ENCODE data around the gene CLEC2B. TPM values are rescaled to one million over a fixed set of nuclear protein-coding genes. Genes with fewer than 3 reads are reported as not detected.

CLEC2B gene
- total RNA-seq, 1 experiment from 2014 or later = 12.3 TPM

DNA sequence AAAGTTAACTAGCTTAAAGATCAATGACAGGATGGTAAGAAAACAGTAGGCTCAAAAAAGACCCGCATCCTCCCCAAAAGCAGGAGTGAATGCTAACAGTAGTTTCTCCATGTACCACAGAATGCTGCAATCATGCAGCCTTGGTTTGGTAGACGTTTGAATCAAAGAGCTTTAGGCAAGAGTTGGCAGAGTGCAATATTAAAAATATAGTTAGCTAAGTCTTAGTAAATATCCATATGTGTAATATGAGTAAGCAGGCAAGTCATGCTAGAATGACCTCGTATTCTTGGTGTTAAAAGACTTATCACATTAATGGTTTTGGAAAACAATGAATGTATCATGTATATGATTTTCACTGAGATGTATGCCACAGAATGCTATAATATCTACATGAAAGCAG is 60.6 kb downstream of the CLEC2B start:
- no TSS peak for BruUV-seq (replicated peaks)
- peaks cover 3% of the 10 kb centered on the region for H3K27me3 ChIP-seq (replicated peaks; ENCODE audit: insufficient read depth, low read depth, low read length, poor library complexity)
- no peak overlapping the region for H3K27ac ChIP-seq (ENCODE audit: low read depth, low read length, poor library complexity, severe bottlenecking)
- H3K4me3 ChIP-seq (ENCODE audit: low read depth, low read length, poor library complexity, severe bottlenecking) = no peak overlapping the region
- ChIA-PET CTCF (no interaction called here), POLR2A (ENCODE audit: low non-redundant PET) (no interaction called here)
- no peak for DNase-seq (ENCODE audit: low spot score)
- TF ChIP-seq, protein P1, sequence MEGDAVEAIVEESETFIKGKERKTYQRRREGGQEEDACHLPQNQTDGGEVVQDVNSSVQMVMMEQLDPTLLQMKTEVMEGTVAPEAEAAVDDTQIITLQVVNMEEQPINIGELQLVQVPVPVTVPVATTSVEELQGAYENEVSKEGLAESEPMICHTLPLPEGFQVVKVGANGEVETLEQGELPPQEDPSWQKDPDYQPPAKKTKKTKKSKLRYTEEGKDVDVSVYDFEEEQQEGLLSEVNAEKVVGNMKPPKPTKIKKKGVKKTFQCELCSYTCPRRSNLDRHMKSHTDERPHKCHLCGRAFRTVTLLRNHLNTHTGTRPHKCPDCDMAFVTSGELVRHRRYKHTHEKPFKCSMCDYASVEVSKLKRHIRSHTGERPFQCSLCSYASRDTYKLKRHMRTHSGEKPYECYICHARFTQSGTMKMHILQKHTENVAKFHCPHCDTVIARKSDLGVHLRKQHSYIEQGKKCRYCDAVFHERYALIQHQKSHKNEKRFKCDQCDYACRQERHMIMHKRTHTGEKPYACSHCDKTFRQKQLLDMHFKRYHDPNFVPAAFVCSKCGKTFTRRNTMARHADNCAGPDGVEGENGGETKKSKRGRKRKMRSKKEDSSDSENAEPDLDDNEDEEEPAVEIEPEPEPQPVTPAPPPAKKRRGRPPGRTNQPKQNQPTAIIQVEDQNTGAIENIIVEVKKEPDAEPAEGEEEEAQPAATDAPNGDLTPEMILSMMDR (conservative IDR thresholded peaks at IDR 0.05; ENCODE audit: low read depth, low read length) = no peak
- no peak for TF ChIP-seq EZH2 (IDR thresholded peaks at IDR 0.05; ENCODE audit: borderline replicate concordance, low read depth, low read length, poor library complexity, severe bottlenecking)
- peaks cover 5% of the 10 kb centered on the region for H3K4me1 ChIP-seq (ENCODE audit: insufficient read depth, low read length, poor library complexity, severe bottlenecking)
- no peaks in the 10 kb centered on the region for H3K36me3 ChIP-seq (ENCODE audit: insufficient read depth, low read length, poor library complexity, severe bottlenecking)
- intact Hi-C loops (cut with micrococcal nuclease; ENCODE audit: unreplicated experiment) = no loop called here
- no peaks in the 10 kb centered on the region for H3K9me3 ChIP-seq (ENCODE audit: low read depth, low read length, poor library complexity, severe bottlenecking)

GRCh38 chr12:9806714-9807113 is 62.4 kb downstream of the CLEC2B start:
- POLR2A ChIA-PET (ENCODE audit: low non-redundant PET) = no interaction called here
- peaks cover 3% of the 10 kb centered on the region for H3K27me3 ChIP-seq (replicated peaks; ENCODE audit: insufficient read depth, low read depth, low read length, poor library complexity)
- H3K9me3 ChIP-seq (ENCODE audit: low read depth, low read length, poor library complexity, severe bottlenecking) = no peaks in the 10 kb centered on the region
- BruUV-seq (replicated peaks) = no TSS peak
- no peak overlapping the region for H3K4me3 ChIP-seq (ENCODE audit: low read depth, low read length, poor library complexity, severe bottlenecking)
- peaks cover 5% of the 10 kb centered on the region for H3K4me1 ChIP-seq (ENCODE audit: insufficient read depth, low read length, poor library complexity, severe bottlenecking)
- CTCF ChIA-PET = no interaction called here
- no peak overlapping the region for H3K27ac ChIP-seq (ENCODE audit: low read depth, low read length, poor library complexity, severe bottlenecking)
- intact Hi-C loops (cut with micrococcal nuclease; ENCODE audit: unreplicated experiment) = no loop called here
- DNase-seq (ENCODE audit: low spot score) = no peak
- no peaks in the 10 kb centered on the region for H3K36me3 ChIP-seq (ENCODE audit: insufficient read depth, low read length, poor library complexity, severe bottlenecking)
- TF ChIP-seq EZH2 (IDR thresholded peaks at IDR 0.05; ENCODE audit: borderline replicate concordance, low read depth, low read length, poor library complexity, severe bottlenecking) = no peak
- TF ChIP-seq, protein P1 (conservative IDR thresholded peaks at IDR 0.05; ENCODE audit: low read depth, low read length) = no peak

- Histone ChIP-seq H3K27ac (ENCODE audit: low read depth, low read length, poor library complexity, severe bottlenecking) (no peak overlapping the region), H3K4me3 (ENCODE audit: low read depth, low read length, poor library complexity, severe bottlenecking) (no peak overlapping the region), H3K4me1 (ENCODE audit: insufficient read depth, low read length, poor library complexity, severe bottlenecking) (no peaks in the 10 kb centered on the region), H3K27me3 (replicated peaks; ENCODE audit: insufficient read depth, low read depth, low read length, poor library complexity) (peaks cover 3% of the 10 kb centered on the region), H3K36me3 (ENCODE audit: insufficient read depth, low read length, poor library complexity, severe bottlenecking) (no peaks in the 10 kb centered on the region), H3K9me3 (ENCODE audit: low read depth, low read length, poor library complexity, severe bottlenecking) (no peaks in the 10 kb centered on the region)
- ChIA-PET POLR2A (ENCODE audit: low non-redundant PET) (no interaction called here), CTCF (no interaction called here)
- DNase-seq (ENCODE audit: low spot score) = no peak
- TF ChIP-seq, protein P1 (conservative IDR thresholded peaks at IDR 0.05; ENCODE audit: low read depth, low read length) = no peak
- TF ChIP-seq EZH2 (IDR thresholded peaks at IDR 0.05; ENCODE audit: borderline replicate concordance, low read depth, low read length, poor library complexity, severe bottlenecking) = no peak
- BruUV-seq (replicated peaks) = no TSS peak
- intact Hi-C loops (cut with micrococcal nuclease; ENCODE audit: unreplicated experiment) = no loop called here
Measured at GRCh38 chr12:9805883-9806282, 63.3 kb downstream of the CLEC2B start.

Other genes with a start within 250 kb of the CLEC2B start
- 1.6 and 2.2 TPM in 2 replicates for gene CLEC2D, start 199.6 kb downstream of the CLEC2B start, total RNA-seq (2021)
- gene CLECL1, start 136.3 kb downstream of the CLEC2B start, total RNA-seq (2021) = not detected in 2 replicates
- gene CD69, start 108.5 kb downstream of the CLEC2B start, total RNA-seq (2021) = 0.26 TPM in 1 of 2 replicates, not detected in the other
- gene KLRF1, start 41.9 kb downstream of the CLEC2B start, total RNA-seq (2021) = not detected in 2 replicates
- not detected in 2 replicates for gene KLRF2, start 12.1 kb upstream of the CLEC2B start, total RNA-seq (2021)
- gene CLEC2A, start 63.0 kb upstream of the CLEC2B start, total RNA-seq (2021) = not detected in 2 replicates
- not detected in 2 replicates for gene CLEC12A, start 102.1 kb upstream of the CLEC2B start, total RNA-seq (2021)
- not detected in 2 replicates for gene CLEC1B, start 129.8 kb upstream of the CLEC2B start, total RNA-seq (2021)
- not detected in 2 replicates for gene CLEC12B, start 141.3 kb upstream of the CLEC2B start, total RNA-seq (2021)
- gene CLEC9A, start 161.3 kb upstream of the CLEC2B start, total RNA-seq (2021) = not detected in 2 replicates
- not detected in 2 replicates for gene CLEC1A, start 229.6 kb upstream of the CLEC2B start, total RNA-seq (2021)